Upper lobe of right lung (tissue), 1 donor: ENCODE results near the gene WRAP73. TPM values are rescaled to one million over a fixed set of nuclear protein-coding genes. Genes with fewer than 3 reads are reported as not detected.

ENCODE experiments used
- ATAC-seq: fragments of 200-7000 bp; cut with Tn5 transposase; one replicate; pipeline ENCODE4 v1.9.1; 2020; ENCODE audit warnings: mild to moderate bottlenecking, moderate library complexity
- DNase-seq: peaks from one replicate; pipeline ENCODE4 v3.0.0-alpha.2; 2020
- H3K27ac ChIP-seq: fragments of 200-600 bp; one replicate; pipeline ENCODE4 v1.8.0; 2022
- H3K27me3 ChIP-seq: fragments of 200-600 bp; one replicate; pipeline ENCODE4 v1.8.0; 2022; ENCODE audit warnings: mild to moderate bottlenecking
- H3K36me3 ChIP-seq: fragments of 200-600 bp; one replicate; pipeline ENCODE4 v1.8.0; 2022
- H3K4me1 ChIP-seq: fragments of 200-600 bp; one replicate; pipeline ENCODE4 v1.8.0; 2022
- H3K4me3 ChIP-seq: fragments of 200-600 bp; one replicate; pipeline ENCODE4 v1.8.0; 2022; ENCODE audit warnings: mild to moderate bottlenecking
- H3K9me3 ChIP-seq: fragments of 200-600 bp; one replicate; pipeline ENCODE4 v1.8.0; 2022
- intact Hi-C: fragments of 100-400 bp; cut with DNase I; formaldehyde crosslinking; loops from one replicate; pipeline ENCODE4 v1.11.0; 2022
- total RNA-seq: library from RNA; stranded (reverse); fragmentation: NEBNext Ultra II Directional; extraction: Animal tissue kit (Norgen Biotek cat#: 25700); gene quantifications from one replicate; pipeline ENCODE4 v1.2.1, GENCODE V29; 2021
- TF ChIP-seq, protein P1 (sequence below): fragments of 200-600 bp; IDR thresholded peaks from one replicate; pipeline ENCODE4 v1.8.0; 2022; ENCODE audit warnings: antibody characterized with exemption
- donor health status: DM: no; HTN: yes; CAD: no; lungs with severe emphysema.

The WRAP73 gene
- total RNA-seq, 1 donor from 2014 or later: 18.5 TPM

DNA sequence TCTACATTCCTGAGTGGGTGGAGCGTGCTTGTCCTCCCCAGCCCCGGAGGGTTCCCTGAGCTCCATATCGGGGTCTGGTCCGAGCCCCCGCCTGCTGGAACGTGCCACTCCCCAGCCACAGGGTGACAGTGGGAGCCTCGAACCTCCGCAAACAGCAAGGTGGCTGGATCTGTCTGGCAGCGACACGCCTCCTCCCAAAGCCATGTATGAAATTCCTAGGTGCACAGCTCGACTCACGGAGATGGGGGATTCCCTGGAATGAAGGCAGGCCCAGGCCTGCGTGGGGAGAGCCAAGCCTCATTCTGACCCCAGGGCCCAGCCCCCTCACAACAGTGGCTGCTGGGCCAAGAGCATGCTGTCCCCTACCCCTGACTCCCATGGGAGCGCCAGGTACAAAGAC is 35.3 kb upstream of the WRAP73 start:
- Histone ChIP-seq H3K4me3 (no peak overlapping the region), H3K36me3 (no peaks in the 10 kb centered on the region), H3K9me3 (no peaks in the 10 kb centered on the region), H3K27me3 (no peaks in the 10 kb centered on the region), H3K4me1 (peaks cover 7% of the 10 kb centered on the region), H3K27ac (no peak overlapping the region)
- TF ChIP-seq, protein P1, sequence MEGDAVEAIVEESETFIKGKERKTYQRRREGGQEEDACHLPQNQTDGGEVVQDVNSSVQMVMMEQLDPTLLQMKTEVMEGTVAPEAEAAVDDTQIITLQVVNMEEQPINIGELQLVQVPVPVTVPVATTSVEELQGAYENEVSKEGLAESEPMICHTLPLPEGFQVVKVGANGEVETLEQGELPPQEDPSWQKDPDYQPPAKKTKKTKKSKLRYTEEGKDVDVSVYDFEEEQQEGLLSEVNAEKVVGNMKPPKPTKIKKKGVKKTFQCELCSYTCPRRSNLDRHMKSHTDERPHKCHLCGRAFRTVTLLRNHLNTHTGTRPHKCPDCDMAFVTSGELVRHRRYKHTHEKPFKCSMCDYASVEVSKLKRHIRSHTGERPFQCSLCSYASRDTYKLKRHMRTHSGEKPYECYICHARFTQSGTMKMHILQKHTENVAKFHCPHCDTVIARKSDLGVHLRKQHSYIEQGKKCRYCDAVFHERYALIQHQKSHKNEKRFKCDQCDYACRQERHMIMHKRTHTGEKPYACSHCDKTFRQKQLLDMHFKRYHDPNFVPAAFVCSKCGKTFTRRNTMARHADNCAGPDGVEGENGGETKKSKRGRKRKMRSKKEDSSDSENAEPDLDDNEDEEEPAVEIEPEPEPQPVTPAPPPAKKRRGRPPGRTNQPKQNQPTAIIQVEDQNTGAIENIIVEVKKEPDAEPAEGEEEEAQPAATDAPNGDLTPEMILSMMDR: no peak
- intact Hi-C loops: no loop called here
- ATAC-seq: no peak
- no peak for DNase-seq

DNA sequence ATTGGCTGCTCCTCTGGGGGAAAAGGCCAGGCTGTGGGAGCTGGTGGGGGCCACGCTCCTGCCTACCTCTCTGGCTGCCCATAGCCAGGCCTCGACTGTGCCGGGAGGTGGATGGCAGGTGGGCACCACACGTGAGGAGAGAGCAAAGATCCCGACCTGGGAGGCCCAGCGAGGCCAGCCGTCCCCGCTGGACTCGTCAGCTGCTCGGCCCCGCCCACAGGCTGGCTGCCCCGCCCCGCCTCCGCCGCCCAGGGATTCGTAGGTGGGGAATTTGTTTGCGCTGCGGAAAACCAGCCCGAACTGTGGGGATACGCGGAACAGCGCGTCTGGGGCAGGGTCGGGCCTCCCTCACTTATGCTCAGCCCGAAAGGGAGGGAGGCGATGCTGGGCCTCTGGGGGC is 34.1 kb upstream of the WRAP73 start:
- H3K27me3 ChIP-seq: no peaks in the 10 kb centered on the region
- H3K4me1 ChIP-seq: peaks cover 5% of the 10 kb centered on the region
- no peak overlapping the region for H3K4me3 ChIP-seq
- intact Hi-C loops: no loop called here
- no peaks in the 10 kb centered on the region for H3K9me3 ChIP-seq
- ATAC-seq (no peak), DNase-seq (no peak)
- no peak overlapping the region for H3K27ac ChIP-seq
- TF ChIP-seq, protein P1: no peak
- no peaks in the 10 kb centered on the region for H3K36me3 ChIP-seq

DNA sequence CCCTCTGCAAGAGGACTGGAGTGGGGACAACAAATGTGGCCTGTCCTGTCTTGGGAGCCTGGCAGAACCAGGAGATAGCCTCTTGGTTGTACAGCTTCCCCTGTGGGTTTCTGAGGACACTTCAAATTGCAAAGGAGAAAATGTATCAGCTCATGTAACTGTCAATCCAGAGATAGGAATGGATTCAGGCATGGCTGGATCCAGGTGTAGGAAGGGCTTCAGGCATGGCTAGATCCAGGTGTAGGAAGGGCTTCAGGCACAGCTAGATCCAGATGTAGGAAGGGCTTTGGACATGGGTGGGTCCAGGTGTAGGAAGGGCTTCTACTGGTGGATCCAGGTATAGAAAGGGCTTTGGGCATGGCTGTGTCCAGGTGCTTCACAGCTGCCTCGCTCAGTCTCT is 33.3 kb upstream of the WRAP73 start:
- TF ChIP-seq, protein P1: no peak
- intact Hi-C loops: no loop called here
- ATAC-seq (no peak), DNase-seq (no peak)
- no peaks in the 10 kb centered on the region for H3K36me3 ChIP-seq
- no peak overlapping the region for H3K4me3 ChIP-seq
- H3K9me3 ChIP-seq: no peaks in the 10 kb centered on the region
- H3K27me3 ChIP-seq: no peaks in the 10 kb centered on the region
- H3K27ac ChIP-seq: no peak overlapping the region
- H3K4me1 ChIP-seq: peaks cover 5% of the 10 kb centered on the region

DNA sequence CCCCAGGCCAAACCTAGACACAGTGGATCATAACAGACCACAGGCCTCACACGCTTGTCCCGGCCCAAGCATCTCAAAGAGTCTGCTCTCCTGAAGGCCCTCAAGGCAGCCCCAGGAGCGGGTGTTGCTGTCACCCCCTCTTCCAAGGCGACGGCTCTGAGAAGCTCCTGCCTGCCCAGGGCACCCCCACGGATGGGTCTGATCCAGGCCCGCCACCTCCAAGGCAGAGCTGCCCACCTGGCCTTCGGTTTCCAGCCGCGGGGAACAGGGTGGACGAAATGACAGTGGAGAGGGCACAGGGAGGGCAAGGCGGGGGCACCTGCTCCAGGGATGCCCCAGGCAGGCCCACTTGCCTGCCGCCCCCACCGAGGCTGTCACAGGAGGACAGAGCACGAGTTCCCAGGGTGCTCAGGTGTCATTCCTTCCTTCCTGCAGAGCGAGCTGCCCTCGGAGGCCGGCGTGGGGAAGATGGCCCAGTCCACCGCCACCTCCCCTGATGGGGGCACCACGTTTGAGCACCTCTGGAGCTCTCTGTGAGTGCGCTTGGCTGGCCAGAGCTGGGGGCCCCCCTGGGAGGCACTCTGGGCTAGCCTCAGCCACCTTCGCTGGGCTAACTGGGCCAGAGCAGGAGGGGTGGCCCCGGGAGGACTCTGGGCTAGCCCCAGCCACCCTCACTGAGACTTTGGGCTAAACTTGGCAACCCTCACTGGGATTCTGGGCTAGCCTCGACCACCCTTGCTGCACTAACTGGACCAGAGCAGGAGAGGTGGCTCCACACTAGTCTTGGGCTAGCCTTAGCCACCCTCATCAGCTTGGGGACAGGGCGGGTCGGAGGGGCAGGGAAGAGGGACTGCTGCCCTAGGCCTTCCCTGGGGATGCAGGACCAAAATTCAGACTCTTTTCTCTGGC is 32.2 kb upstream of the WRAP73 start:
- intact Hi-C loops: no loop called here
- Histone ChIP-seq H3K36me3 (no peaks in the 10 kb centered on the region), H3K27me3 (no peaks in the 10 kb centered on the region), H3K4me1 (peaks cover 5% of the 10 kb centered on the region), H3K9me3 (no peaks in the 10 kb centered on the region), H3K27ac (no peak overlapping the region), H3K4me3 (no peak overlapping the region)
- ATAC-seq: no peak
- DNase-seq: no peak
- TF ChIP-seq, protein P1: no peak

DNA sequence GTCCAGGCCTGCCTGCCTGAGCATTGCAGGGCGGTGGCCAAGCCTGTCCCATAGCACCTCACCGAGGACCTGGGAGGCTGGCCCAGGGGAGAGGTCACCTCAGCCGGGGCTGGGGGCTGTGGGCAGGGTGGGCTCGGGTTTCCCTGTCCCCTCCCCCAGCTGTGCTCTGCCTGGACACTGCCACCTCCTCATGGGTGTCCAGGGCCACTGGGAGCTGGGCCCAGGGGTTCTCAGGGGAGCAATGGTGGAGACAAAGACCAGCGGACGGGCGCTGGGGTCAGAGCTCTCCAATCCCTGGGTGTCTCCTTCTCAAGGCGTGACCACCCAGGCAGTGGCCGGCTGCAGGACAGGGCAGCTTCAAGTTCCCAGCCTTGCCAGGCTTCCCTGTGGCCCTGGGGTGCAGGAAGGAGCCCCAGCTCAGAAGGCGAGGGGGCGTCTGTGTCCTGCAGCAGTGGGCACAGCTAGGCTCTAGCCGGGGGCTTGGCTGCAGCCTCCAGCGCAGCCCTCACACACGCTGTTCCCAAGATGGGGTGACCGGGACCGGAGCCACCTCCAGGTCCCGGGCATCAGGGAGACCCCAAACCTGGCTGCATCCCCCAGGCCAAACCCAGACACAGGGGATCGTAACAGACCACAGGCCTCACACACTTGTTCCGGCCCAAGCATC is 31.5 kb upstream of the WRAP73 start:
- Histone ChIP-seq H3K27ac (no peak overlapping the region), H3K4me3 (no peak overlapping the region), H3K9me3 (no peaks in the 10 kb centered on the region), H3K36me3 (no peaks in the 10 kb centered on the region), H3K27me3 (no peaks in the 10 kb centered on the region), H3K4me1 (peaks cover 5% of the 10 kb centered on the region)
- TF ChIP-seq, protein P1: no peak
- ATAC-seq (no peak), DNase-seq (no peak)
- intact Hi-C loops: no loop called here
